ENCODE results near the gene PLD1. TPM values are rescaled to one million over a fixed set of nuclear protein-coding genes. Genes with fewer than 3 reads are reported as not detected.
A peak's percentile ranks its signal among the peaks of the same experiment; 100 is the strongest.

PLD1 gene
- total RNA-seq, 1 donor from 2014 or later = 4.1 TPM

- FAIRE-seq = no peak
- no peak for DNase-seq (ENCODE audit: low spot score in 2 of 2)
Observed at GRCh38 chr3:171801738-171802589, 8.3 kb downstream of the PLD1 start.

GRCh38 chr3:171799501-171799900, 10.8 kb downstream of the PLD1 start:
- no peak for DNase-seq (ENCODE audit: low spot score in 2 of 2)
- FAIRE-seq = no peak

- DNase-seq (ENCODE audit: low spot score in 2 of 2) = no peak
- no peak for FAIRE-seq
Observed at GRCh38 chr3:171797873-171798272, 12.4 kb downstream of the PLD1 start.

GRCh38 chr3:171797265-171797679, 13.0 kb downstream of the PLD1 start:
- no peak for FAIRE-seq
- no peak for DNase-seq (ENCODE audit: low spot score in 2 of 2)

GRCh38 chr3:171796625-171797264, 13.5 kb downstream of the PLD1 start:
- no peak for FAIRE-seq
- no peak for DNase-seq (ENCODE audit: low spot score in 2 of 2)

GRCh38 chr3:171792531-171792930, 17.8 kb downstream of the PLD1 start:
- FAIRE-seq = no peak
- no peak for DNase-seq (ENCODE audit: low spot score in 2 of 2)

- no peak for DNase-seq (ENCODE audit: low spot score in 2 of 2)
- FAIRE-seq = no peak
Observed at GRCh38 chr3:171791692-171792076, 18.6 kb downstream of the PLD1 start.

GRCh38 chr3:171790898-171791691, 19.2 kb downstream of the PLD1 start:
- FAIRE-seq (no peak), DNase-seq (ENCODE audit: low spot score in 2 of 2) (no peak)

GRCh38 chr3:171790574-171790897, 19.7 kb downstream of the PLD1 start:
- no peak for DNase-seq (ENCODE audit: low spot score in 2 of 2)
- FAIRE-seq = no peak

- DNase-seq (ENCODE audit: low spot score in 2 of 2) = no peak
- FAIRE-seq = no peak
Observed at GRCh38 chr3:171789759-171790505, 20.4 kb downstream of the PLD1 start.

- DNase-seq (ENCODE audit: low spot score in 2 of 2) (no peak), FAIRE-seq (no peak)
Observed at GRCh38 chr3:171788546-171789351, 21.5 kb downstream of the PLD1 start.

- no peak for FAIRE-seq
- no peak for DNase-seq (ENCODE audit: low spot score in 2 of 2)
Observed at GRCh38 chr3:171786997-171787396, 23.3 kb downstream of the PLD1 start.

- FAIRE-seq = no peak
Observed at GRCh38 chr3:171784937-171785336, 25.3 kb downstream of the PLD1 start.

GRCh38 chr3:171784387-171784786, 25.9 kb downstream of the PLD1 start:
- DNase-seq (ENCODE audit: low spot score in 2 of 2) = no peak
- no peak for FAIRE-seq

More at GRCh38 chr3:171784937-171785336, 25.3 kb downstream of the PLD1 start:
- no peak for DNase-seq (ENCODE audit: low spot score in 2 of 2)

GRCh38 chr3:171783626-171784025, 26.7 kb downstream of the PLD1 start:
- DNase-seq (ENCODE audit: low spot score in 2 of 2) = no peak
- FAIRE-seq = no peak

GRCh38 chr3:171783086-171783485, 27.2 kb downstream of the PLD1 start:
- DNase-seq (ENCODE audit: low spot score in 2 of 2) = no peak
- FAIRE-seq = no peak

- no peak for DNase-seq (ENCODE audit: low spot score in 2 of 2)
- no peak for FAIRE-seq
Observed at GRCh38 chr3:171782617-171783016, 27.7 kb downstream of the PLD1 start.

GRCh38 chr3:171781711-171782127, 28.6 kb downstream of the PLD1 start:
- FAIRE-seq = peak; percentile 40
- no peak for DNase-seq (ENCODE audit: low spot score in 2 of 2)

- DNase-seq (ENCODE audit: low spot score in 2 of 2) (no peak), FAIRE-seq (no peak)
Observed at GRCh38 chr3:171778493-171778892, 31.8 kb downstream of the PLD1 start.

- no peak for FAIRE-seq
Observed at GRCh38 chr3:171777596-171777995, 32.7 kb downstream of the PLD1 start.

More at GRCh38 chr3:171777596-171777995, 32.7 kb downstream of the PLD1 start:
- DNase-seq (ENCODE audit: low spot score in 2 of 2) = no peak
